ENCODE data around the gene PTPRK. TPM values are rescaled to one million over a fixed set of nuclear protein-coding genes. Genes with fewer than 3 reads are reported as not detected.

PTPRK gene
- total and polyA plus RNA-seq, 2 donors (not counting 1 experiment from before 2014, with no cell fraction given) = 19.4 to 75.5 TPM

DNA sequence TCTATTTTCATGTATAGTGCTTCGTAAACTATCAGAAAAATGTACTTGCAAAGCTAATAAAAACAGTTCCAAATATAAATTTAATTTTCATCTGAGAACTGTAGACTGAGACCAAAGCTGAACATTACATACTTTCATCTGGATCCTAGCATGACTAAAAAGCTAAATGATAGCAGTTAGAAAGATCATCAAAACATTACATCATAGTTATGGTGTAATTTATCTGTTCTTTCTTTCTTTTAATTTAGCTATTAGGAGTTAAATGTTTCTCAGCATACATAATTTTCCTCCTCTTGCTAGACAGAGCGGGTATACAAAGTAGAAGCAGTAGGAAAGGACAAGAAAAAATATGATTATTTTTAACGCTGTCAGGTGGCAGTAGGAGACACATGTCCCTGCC lies 455.3 kb downstream of the PTPRK start:
- H3K27me3 ChIP-seq (ENCODE audit: control insufficient read depth, insufficient read depth, low read length) = no peaks in the 10 kb centered on the region
- TF ChIP-seq, protein P1, sequence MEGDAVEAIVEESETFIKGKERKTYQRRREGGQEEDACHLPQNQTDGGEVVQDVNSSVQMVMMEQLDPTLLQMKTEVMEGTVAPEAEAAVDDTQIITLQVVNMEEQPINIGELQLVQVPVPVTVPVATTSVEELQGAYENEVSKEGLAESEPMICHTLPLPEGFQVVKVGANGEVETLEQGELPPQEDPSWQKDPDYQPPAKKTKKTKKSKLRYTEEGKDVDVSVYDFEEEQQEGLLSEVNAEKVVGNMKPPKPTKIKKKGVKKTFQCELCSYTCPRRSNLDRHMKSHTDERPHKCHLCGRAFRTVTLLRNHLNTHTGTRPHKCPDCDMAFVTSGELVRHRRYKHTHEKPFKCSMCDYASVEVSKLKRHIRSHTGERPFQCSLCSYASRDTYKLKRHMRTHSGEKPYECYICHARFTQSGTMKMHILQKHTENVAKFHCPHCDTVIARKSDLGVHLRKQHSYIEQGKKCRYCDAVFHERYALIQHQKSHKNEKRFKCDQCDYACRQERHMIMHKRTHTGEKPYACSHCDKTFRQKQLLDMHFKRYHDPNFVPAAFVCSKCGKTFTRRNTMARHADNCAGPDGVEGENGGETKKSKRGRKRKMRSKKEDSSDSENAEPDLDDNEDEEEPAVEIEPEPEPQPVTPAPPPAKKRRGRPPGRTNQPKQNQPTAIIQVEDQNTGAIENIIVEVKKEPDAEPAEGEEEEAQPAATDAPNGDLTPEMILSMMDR (conservative IDR thresholded peaks at IDR 0.05 in 1 of 2, IDR thresholded peaks at IDR 0.05 in 1 of 2; ENCODE audit: low read depth in 1 of 2, low read length in 2 of 2) = no peak
- TF ChIP-seq EZH2 (IDR thresholded peaks at IDR 0.05; ENCODE audit: low read length, missing control alignments) = no peak
- no peak overlapping the region for H3K27ac ChIP-seq (ENCODE audit: insufficient read depth, low read length)
- H4K20me1 ChIP-seq (ENCODE audit: control insufficient read depth, extremely low read depth, insufficient read depth, low read length) = no peaks in the 10 kb centered on the region
- H3K79me2 ChIP-seq (ENCODE audit: control insufficient read depth, insufficient read depth, low read length) = no peaks in the 10 kb centered on the region
- H3K4me3 ChIP-seq (replicated peaks in 1 of 4; ENCODE audit: control extremely low read depth in 1 of 4, insufficient read depth in 1 of 4, low read depth in 3 of 4, low read length in 4 of 4) = no peak overlapping the region
- DNase-seq (ENCODE audit: low read depth in 2 of 2) = no peak
- H2AFZ ChIP-seq (ENCODE audit: low read length) = no peak overlapping the region
- no peak overlapping the region for H3K4me2 ChIP-seq (ENCODE audit: extremely low read depth, insufficient read depth, low read length)
- H3K9ac ChIP-seq (ENCODE audit: insufficient read depth, low read length) = no peak overlapping the region
- peaks cover 4% of the 10 kb centered on the region for H3K36me3 ChIP-seq (ENCODE audit: control insufficient read depth, insufficient read depth, low read length)
- no peaks in the 10 kb centered on the region for H3K4me1 ChIP-seq (ENCODE audit: control insufficient read depth, extremely low read depth, insufficient read depth, low read length)
- H3K9me3 ChIP-seq (ENCODE audit: control insufficient read depth, insufficient read depth, low read depth, low read length) = no peaks in the 10 kb centered on the region

GRCh38 chr6:128064540-128064895 lies 455.9 kb downstream of the PTPRK start:
- H3K27ac ChIP-seq (ENCODE audit: insufficient read depth, low read length) = no peak overlapping the region
- no peaks in the 10 kb centered on the region for H3K9me3 ChIP-seq (ENCODE audit: control insufficient read depth, insufficient read depth, low read depth, low read length)
- no peak overlapping the region for H3K4me3 ChIP-seq (replicated peaks in 1 of 4; ENCODE audit: control extremely low read depth in 1 of 4, insufficient read depth in 1 of 4, low read depth in 3 of 4, low read length in 4 of 4)
- no peak overlapping the region for H3K4me2 ChIP-seq (ENCODE audit: extremely low read depth, insufficient read depth, low read length)
- H3K27me3 ChIP-seq (ENCODE audit: control insufficient read depth, insufficient read depth, low read length) = no peaks in the 10 kb centered on the region
- DNase-seq (ENCODE audit: low read depth in 2 of 2) = peak in 1 of 2 donors; percentile 11
- H3K4me1 ChIP-seq (ENCODE audit: control insufficient read depth, extremely low read depth, insufficient read depth, low read length) = no peaks in the 10 kb centered on the region
- TF ChIP-seq EZH2 (IDR thresholded peaks at IDR 0.05; ENCODE audit: low read length, missing control alignments) = no peak
- TF ChIP-seq, protein P1 (conservative IDR thresholded peaks at IDR 0.05 in 1 of 2, IDR thresholded peaks at IDR 0.05 in 1 of 2; ENCODE audit: low read depth in 1 of 2, low read length in 2 of 2) = no peak
- H2AFZ ChIP-seq (ENCODE audit: low read length) = no peak overlapping the region
- H4K20me1 ChIP-seq (ENCODE audit: control insufficient read depth, extremely low read depth, insufficient read depth, low read length) = no peaks in the 10 kb centered on the region
- no peak overlapping the region for H3K9ac ChIP-seq (ENCODE audit: insufficient read depth, low read length)
- peaks cover 4% of the 10 kb centered on the region for H3K36me3 ChIP-seq (ENCODE audit: control insufficient read depth, insufficient read depth, low read length)
- no peaks in the 10 kb centered on the region for H3K79me2 ChIP-seq (ENCODE audit: control insufficient read depth, insufficient read depth, low read length)

GRCh38 chr6:128063850-128064539 lies 456.4 kb downstream of the PTPRK start:
- H3K27me3 ChIP-seq (ENCODE audit: control insufficient read depth, insufficient read depth, low read length) = no peaks in the 10 kb centered on the region
- H4K20me1 ChIP-seq (ENCODE audit: control insufficient read depth, extremely low read depth, insufficient read depth, low read length) = no peaks in the 10 kb centered on the region
- H3K4me3 ChIP-seq (replicated peaks in 1 of 4; ENCODE audit: control extremely low read depth in 1 of 4, insufficient read depth in 1 of 4, low read depth in 3 of 4, low read length in 4 of 4) = no peak overlapping the region
- H3K4me1 ChIP-seq (ENCODE audit: control insufficient read depth, extremely low read depth, insufficient read depth, low read length) = no peaks in the 10 kb centered on the region
- H3K27ac ChIP-seq (ENCODE audit: insufficient read depth, low read length) = no peak overlapping the region
- no peaks in the 10 kb centered on the region for H3K79me2 ChIP-seq (ENCODE audit: control insufficient read depth, insufficient read depth, low read length)
- H3K9me3 ChIP-seq (ENCODE audit: control insufficient read depth, insufficient read depth, low read depth, low read length) = no peaks in the 10 kb centered on the region
- no peak for TF ChIP-seq EZH2 (IDR thresholded peaks at IDR 0.05; ENCODE audit: low read length, missing control alignments)
- TF ChIP-seq, protein P1 (conservative IDR thresholded peaks at IDR 0.05 in 1 of 2, IDR thresholded peaks at IDR 0.05 in 1 of 2; ENCODE audit: low read depth in 1 of 2, low read length in 2 of 2) = no peak
- DNase-seq (ENCODE audit: low read depth in 2 of 2) = no peak
- peaks cover 4% of the 10 kb centered on the region for H3K36me3 ChIP-seq (ENCODE audit: control insufficient read depth, insufficient read depth, low read length)
- H3K9ac ChIP-seq (ENCODE audit: insufficient read depth, low read length) = no peak overlapping the region
- H3K4me2 ChIP-seq (ENCODE audit: extremely low read depth, insufficient read depth, low read length) = no peak overlapping the region
- H2AFZ ChIP-seq (ENCODE audit: low read length) = no peak overlapping the region

Measured in fibroblast of lung (primary cell).